IPS-18a (cell line): ENCODE data around the gene IKBKE.

ENCODE experiments used
- H3K27ac ChIP-seq: one replicate; pipeline ENCODE4 v1.5.1; 2013; ENCODE audit warnings: low read length
- H3K27me3 ChIP-seq: one replicate; pipeline ENCODE4 v1.6.1; 2013; ENCODE audit warnings: mild to moderate bottlenecking, low read length; ENCODE audit not compliant: control insufficient read depth, insufficient read depth
- H3K36me3 ChIP-seq: one replicate; pipeline ENCODE4 v1.6.1; 2013; ENCODE audit warnings: low read depth, low read length; ENCODE audit not compliant: control insufficient read depth
- H3K4me1 ChIP-seq: one replicate; pipeline ENCODE4 v1.6.1; 2013; ENCODE audit warnings: low read depth, low read length; ENCODE audit not compliant: control insufficient read depth
- H3K4me3 ChIP-seq: one replicate; pipeline ENCODE4 v1.5.1; 2013; ENCODE audit warnings: low read length
- H3K9ac ChIP-seq: one replicate; pipeline ENCODE4 v1.6.1; 2013; ENCODE audit warnings: mild to moderate bottlenecking, low read length, moderate library complexity
- H3K9me3 ChIP-seq: one replicate; pipeline ENCODE4 v1.6.1; 2013; ENCODE audit warnings: low read depth, low read length; ENCODE audit not compliant: control insufficient read depth

The IKBKE gene

DNA sequence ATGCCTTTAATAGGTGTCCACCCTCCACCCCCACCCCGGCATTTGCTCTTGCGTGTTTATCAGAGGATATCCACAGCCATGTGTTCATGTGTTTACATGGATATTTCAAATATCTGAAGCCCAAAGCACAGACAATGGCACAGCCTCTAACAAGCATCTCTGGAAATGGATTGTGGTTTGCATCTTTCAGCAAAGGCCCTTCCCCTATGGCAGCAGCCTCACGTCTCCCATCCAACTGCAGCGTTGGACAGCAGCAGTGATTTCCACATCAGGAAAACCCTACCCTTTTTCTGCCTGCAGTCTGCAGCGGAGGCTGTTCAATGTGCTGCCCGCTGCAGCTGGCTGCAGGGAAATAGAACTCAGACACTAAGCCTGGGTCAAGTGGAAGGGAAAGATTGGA, 38.7 kb downstream of the IKBKE start:
- Histone ChIP-seq H3K27me3 (peaks cover 74% of the 10 kb centered on the region), H3K36me3 (no peaks in the 10 kb centered on the region), H3K4me3 (no peak overlapping the region), H3K4me1 (peaks cover 11% of the 10 kb centered on the region), H3K27ac (no peak overlapping the region), H3K9me3 (no peaks in the 10 kb centered on the region), H3K9ac (no peak overlapping the region)

DNA sequence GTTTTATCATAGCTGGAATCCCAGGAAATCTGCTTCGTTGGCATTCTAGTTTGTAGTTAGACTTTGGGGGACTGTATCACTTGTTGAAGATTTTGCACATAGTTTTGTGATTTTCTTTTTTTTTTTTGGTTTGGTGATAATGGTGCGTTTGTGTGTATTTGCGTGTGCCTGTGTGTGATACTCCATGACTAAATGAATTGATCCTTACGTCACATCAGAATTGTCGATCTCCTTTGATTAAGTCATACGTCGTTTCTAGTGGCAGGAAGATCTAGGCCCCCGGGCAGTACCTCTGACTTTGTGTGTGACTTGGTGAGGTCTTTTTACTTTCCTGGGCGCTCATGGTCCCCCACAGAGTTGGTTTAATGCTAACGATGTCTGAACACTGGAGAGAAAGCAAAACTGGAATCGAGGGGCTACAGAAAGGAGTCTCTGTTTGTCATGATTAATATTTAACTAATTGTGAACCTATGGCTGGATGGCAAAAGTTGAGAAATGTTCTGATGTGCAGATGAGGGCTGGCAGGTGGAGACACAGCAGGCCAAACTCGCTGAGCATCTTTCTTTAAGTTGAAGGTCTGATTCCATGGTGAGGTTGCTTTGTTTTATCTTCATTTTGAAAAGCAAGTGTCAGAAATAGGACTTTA, 39.5 kb downstream of the IKBKE start:
- no peaks in the 10 kb centered on the region for H3K36me3 ChIP-seq
- H3K27ac ChIP-seq = no peak overlapping the region
- no peak overlapping the region for H3K4me3 ChIP-seq
- H3K4me1 ChIP-seq = peaks cover 11% of the 10 kb centered on the region
- no peak overlapping the region for H3K9ac ChIP-seq
- peaks cover 67% of the 10 kb centered on the region for H3K27me3 ChIP-seq
- H3K9me3 ChIP-seq = no peaks in the 10 kb centered on the region

DNA sequence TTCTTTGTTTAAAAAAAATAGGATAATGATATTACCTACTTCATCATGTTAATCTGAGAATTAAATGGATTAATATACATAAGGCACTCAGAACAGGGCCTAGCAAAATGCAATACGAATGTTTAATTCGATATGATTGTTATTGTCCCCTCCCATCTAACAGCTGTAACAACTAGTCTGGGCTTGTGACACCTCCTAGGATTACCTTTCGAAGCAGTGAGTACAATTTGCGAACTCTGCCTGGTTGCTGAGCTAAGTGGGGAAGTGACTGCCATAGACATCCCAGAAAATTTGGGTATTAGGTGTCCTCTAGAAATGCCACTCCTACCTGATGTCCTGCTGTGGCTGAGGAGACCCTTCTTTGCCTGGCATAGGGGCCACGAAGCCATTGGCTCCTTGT, 40.1 kb downstream of the IKBKE start:
- Histone ChIP-seq H3K4me1 (peaks cover 11% of the 10 kb centered on the region), H3K9ac (no peak overlapping the region), H3K4me3 (no peak overlapping the region), H3K9me3 (no peaks in the 10 kb centered on the region), H3K27me3 (peaks cover 60% of the 10 kb centered on the region), H3K27ac (no peak overlapping the region), H3K36me3 (no peaks in the 10 kb centered on the region)

DNA sequence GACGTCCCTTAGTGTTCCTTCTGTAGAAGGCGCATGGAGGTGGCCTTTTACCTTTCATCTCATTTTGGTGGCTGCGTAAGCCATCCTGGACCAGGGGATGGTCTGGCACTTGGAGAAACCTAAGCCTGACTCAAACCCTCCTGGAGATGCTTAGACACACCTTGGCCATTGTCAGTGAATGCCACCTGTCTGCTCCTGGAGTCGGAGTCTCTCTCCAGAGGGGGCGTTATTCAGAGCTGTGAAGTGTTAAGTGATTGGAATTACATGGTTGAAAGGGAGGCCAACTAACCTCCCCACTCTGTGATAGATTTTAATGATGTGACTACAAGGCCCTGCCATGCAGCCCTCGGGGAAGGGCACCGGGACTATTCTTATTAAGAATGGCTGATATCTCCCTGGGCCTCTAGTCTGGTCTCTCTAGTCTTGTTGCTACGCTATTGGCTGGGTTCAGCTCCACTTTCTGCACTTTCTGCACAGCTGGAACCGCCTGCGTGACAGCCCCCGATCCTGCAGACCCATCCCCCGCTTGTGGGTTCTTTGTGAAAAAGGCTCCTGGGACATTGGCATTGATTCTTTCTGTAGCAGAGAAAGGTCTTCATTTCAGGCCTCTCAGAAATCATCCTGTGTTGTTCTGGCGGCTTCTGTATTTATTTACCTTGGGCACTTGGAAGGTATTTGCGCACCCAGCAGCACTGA, 41.2 kb downstream of the IKBKE start:
- no peaks in the 10 kb centered on the region for H3K9me3 ChIP-seq
- H3K27ac ChIP-seq = no peak overlapping the region
- no peak overlapping the region for H3K9ac ChIP-seq
- H3K36me3 ChIP-seq = no peaks in the 10 kb centered on the region
- no peak overlapping the region for H3K4me3 ChIP-seq
- peaks cover 49% of the 10 kb centered on the region for H3K27me3 ChIP-seq
- peaks cover 11% of the 10 kb centered on the region for H3K4me1 ChIP-seq

DNA sequence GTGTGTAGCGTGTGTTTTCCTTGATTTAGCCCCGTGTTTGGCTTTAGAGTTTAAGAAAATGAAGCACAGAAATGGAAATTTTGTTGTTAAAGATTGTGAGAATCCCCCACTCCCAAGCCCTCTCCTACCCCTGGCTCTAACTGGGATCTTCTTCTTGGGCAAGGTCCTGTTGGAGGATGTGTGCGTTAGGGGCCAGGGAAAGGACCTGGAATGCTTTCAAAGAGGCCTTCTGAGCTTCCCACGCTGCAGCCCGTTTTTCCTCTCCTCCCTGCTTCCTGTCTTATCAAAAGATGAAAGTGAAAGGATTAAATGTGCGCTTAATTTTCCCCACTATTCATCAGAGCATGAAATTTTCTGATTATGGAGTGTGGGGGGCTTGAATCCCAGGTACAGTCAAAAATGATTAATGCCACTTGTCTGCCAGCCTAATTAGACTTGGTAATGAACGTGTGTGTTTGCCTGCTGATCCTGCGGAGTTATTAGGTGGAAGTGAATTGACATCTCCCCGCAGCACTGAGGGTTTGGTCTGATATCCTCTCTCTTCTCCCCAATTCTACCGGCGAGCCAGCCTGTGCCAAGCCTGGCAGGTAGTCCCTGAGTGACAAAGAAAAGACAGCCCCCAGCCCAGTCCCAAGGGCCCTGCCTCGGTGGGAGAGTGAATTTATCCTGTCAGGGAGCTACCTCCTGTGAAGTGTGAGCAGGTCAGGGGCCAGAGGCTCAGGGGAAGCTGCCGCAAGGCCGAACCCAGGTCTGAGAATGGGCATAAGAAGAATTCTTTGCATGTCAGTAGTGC, 42.0 kb downstream of the IKBKE start:
- H3K36me3 ChIP-seq = no peaks in the 10 kb centered on the region
- H3K4me1 ChIP-seq = peaks cover 11% of the 10 kb centered on the region
- H3K4me3 ChIP-seq = no peak overlapping the region
- H3K9me3 ChIP-seq = no peaks in the 10 kb centered on the region
- H3K27ac ChIP-seq = no peak overlapping the region
- peaks cover 42% of the 10 kb centered on the region for H3K27me3 ChIP-seq
- no peak overlapping the region for H3K9ac ChIP-seq

DNA sequence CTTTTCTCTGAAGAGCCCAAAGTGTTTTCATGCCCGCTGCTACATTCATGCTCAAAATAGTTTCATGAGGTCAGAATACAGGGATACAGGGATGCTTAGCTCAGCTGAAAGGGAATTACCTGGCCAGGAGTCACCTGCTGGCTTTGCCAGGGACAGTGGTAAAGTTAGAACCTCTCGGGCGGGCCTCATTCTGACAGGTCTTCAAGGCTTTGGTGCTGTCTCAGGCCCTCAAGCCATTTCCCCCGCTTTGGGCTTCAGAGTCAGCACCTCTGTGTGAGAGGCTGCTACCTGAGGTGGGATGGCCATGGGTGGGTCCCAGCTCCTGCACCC, 42.5 kb downstream of the IKBKE start:
- Histone ChIP-seq H3K27ac (no peak overlapping the region), H3K4me3 (no peak overlapping the region), H3K36me3 (no peaks in the 10 kb centered on the region), H3K4me1 (peaks cover 11% of the 10 kb centered on the region), H3K9ac (no peak overlapping the region), H3K9me3 (no peaks in the 10 kb centered on the region), H3K27me3 (peaks cover 37% of the 10 kb centered on the region)

DNA sequence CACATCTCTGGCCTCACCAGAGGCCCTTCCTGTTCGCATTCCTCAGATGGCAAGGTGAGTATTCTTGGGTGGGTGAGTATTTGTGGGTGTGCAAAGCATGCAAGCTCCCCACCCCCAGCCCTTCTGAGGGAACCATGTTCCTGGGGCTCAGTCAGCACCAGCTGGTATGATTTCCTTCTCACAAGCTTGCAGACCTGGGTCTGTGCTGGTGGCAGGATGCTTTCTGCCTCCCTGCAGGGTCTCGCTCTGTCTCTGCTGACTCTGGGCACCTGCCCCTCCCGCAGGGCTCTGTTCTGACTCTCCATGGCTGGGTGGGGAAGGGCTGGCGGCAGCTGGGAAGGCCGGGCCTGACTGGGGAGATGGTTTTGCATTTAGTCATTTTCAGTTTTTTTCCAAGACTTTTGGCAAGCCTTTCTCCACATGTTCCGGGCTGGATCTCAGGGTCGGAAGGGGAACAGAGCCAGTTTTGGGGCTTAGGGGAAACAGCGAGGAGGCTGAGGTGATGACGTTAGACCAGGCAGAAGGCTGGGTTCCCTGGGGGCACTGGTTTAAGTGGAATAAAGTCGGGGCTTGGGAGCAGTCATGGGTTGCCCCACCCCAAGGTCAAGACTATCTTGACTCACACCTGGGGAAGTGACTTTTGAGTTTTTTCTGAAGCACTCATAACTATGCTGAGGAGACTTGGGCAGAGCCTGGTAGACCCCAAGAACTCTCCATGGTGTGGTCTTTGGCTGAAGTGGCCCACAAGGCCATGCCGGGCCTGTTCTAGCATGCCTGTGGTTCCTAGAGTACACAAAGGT, 43.2 kb downstream of the IKBKE start:
- H3K36me3 ChIP-seq = no peaks in the 10 kb centered on the region
- H3K4me1 ChIP-seq = peaks cover 11% of the 10 kb centered on the region
- H3K9ac ChIP-seq = no peak overlapping the region
- no peak overlapping the region for H3K4me3 ChIP-seq
- H3K27ac ChIP-seq = no peak overlapping the region
- H3K27me3 ChIP-seq = peaks cover 30% of the 10 kb centered on the region
- H3K9me3 ChIP-seq = no peaks in the 10 kb centered on the region

DNA sequence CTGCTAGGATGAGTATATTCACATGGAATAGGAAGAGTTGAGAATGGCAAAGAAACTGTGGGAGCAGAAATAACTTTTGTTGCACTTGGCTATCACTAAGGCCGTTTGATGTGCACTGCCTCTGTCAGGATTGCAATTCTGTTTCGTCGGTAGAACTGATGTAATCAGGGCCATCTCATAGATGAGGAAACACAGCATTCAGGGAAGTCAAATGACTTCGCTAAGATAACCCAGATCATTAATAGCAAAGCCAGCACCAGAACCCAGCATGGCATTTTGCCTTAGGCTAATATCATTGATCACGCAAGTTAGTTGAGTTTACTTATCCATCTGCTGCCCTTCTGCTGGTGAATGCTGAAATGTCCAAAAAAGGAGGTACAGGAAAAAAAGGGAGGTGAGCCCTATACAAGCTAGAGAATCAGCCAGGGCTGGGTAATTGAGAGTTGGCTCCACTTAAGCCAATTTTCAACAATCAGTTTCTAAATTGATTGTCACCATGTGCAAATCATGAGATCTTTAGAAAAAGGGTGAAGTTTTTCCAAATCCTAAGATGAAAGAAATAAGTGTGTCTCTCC, 44.6 kb downstream of the IKBKE start:
- Histone ChIP-seq H3K4me1 (peaks cover 11% of the 10 kb centered on the region), H3K27me3 (peaks cover 16% of the 10 kb centered on the region), H3K36me3 (no peaks in the 10 kb centered on the region), H3K9ac (no peak overlapping the region), H3K27ac (no peak overlapping the region), H3K4me3 (no peak overlapping the region), H3K9me3 (no peaks in the 10 kb centered on the region)

DNA sequence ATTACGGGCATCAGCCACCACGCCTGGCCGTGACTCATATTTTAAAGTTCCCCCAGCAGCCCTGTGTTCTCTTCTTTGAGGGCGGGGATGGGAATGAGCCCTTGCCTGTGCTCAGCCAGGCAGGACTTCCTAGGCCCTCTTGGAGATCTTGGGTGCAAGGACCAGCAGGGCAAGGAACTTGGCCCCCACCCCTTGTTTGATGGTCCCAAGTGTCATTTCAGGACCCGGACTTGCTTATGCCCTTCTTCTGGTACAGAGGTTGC, 46.4 kb downstream of the IKBKE start:
- H3K27ac ChIP-seq = no peak overlapping the region
- H3K27me3 ChIP-seq = no peaks in the 10 kb centered on the region
- H3K4me1 ChIP-seq = peaks cover 7% of the 10 kb centered on the region
- no peaks in the 10 kb centered on the region for H3K36me3 ChIP-seq
- H3K4me3 ChIP-seq = no peak overlapping the region
- H3K9ac ChIP-seq = no peak overlapping the region
- no peaks in the 10 kb centered on the region for H3K9me3 ChIP-seq

DNA sequence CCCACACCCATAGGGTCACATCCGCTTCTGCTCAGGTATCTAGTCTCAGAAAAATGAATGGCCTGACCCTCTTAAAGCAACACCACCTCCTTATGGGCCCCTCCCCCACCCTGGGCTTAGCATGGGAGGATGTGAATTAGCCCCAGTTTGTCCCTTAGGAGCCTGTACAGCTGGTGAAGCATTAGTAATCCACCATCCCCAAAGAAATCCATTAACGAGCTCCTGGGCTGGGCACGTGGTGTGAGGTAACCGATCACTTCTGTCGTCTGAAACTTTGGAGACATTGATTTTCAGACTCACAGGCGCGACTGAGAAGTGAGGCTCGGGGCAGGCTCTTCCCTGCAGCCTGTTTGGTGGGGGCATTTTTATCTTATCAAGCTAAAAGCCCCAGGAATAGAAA, 47.5 kb downstream of the IKBKE start:
- Histone ChIP-seq H3K9me3 (no peaks in the 10 kb centered on the region), H3K27ac (no peak overlapping the region), H3K36me3 (no peaks in the 10 kb centered on the region), H3K4me3 (no peak overlapping the region), H3K4me1 (no peaks in the 10 kb centered on the region), H3K9ac (no peak overlapping the region), H3K27me3 (no peaks in the 10 kb centered on the region)

DNA sequence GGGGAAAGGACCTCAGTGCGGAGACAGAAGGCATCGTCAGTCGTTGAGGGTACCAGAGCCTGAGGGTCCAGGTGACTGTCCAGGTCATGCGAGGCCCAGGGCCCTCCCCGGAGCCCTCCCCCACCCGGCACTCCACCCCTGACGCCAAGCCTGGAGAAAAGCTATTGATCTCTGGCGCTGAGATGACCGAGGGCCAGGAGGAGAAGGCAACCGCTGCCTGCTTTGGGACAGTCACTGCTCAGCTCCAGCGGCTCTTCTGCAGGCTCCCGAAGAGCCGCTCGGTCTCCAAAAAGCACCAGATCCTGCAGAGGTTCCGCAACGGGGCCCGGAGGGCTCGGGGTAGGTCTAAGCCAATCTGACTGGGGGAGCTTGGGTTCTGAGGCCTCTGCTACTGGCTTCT, 47.9 kb downstream of the IKBKE start:
- H3K9ac ChIP-seq = no peak overlapping the region
- no peaks in the 10 kb centered on the region for H3K27me3 ChIP-seq
- H3K9me3 ChIP-seq = no peaks in the 10 kb centered on the region
- no peaks in the 10 kb centered on the region for H3K36me3 ChIP-seq
- no peak overlapping the region for H3K4me3 ChIP-seq
- no peak overlapping the region for H3K27ac ChIP-seq
- no peaks in the 10 kb centered on the region for H3K4me1 ChIP-seq
